Left colon (tissue), 2 donors: ENCODE data around the gene RGR. TPM values are rescaled to one million over a fixed set of nuclear protein-coding genes. Genes with fewer than 3 reads are reported as not detected.
A peak's percentile ranks its signal among the peaks of the same experiment; 100 is the strongest.
"Not testable (repeated sequence)": the region's sequence is repeated elsewhere in the genome, so short reads cannot be mapped to it uniquely, and the experiment has no call there.

Experiments
- ATAC-seq: fragments of 200-7000 bp; cut with Tn5 transposase; one replicate; pipeline ENCODE4 v1.9.1; 2020; ENCODE audit warnings: mild to moderate bottlenecking, moderate library complexity
- DNase-seq, 2 donors: peaks; one replicate each; pipeline ENCODE4 v3.0.0-alpha.2; 2020
- intact Hi-C, 2 donors: fragments of 100-400 bp; cut with DNase I in 1 of 2; cut with micrococcal nuclease in 1 of 2; formaldehyde crosslinking; loops; one replicate each; pipeline versions ENCODE4 v1.11.2 to v1.14.0; 2022; cut with DNase I, micrococcal nuclease
- total RNA-seq, 2 donors: library from RNA; stranded (reverse); fragmentation: NEBNext Ultra II Directional; extraction: Animal tissue kit (Norgen Biotek cat#: 25700); gene quantifications; one replicate each; pipeline ENCODE4 v1.2.1, GENCODE V29; 2021
- donor health status: DM: no; HTN: no; CAD: no.
- donor health status: DM: yes; HTN: yes; CAD: no.

Gene RGR
- total RNA-seq, 2 donors from 2014 or later: 0.39 TPM; not detected in 1

DNA sequence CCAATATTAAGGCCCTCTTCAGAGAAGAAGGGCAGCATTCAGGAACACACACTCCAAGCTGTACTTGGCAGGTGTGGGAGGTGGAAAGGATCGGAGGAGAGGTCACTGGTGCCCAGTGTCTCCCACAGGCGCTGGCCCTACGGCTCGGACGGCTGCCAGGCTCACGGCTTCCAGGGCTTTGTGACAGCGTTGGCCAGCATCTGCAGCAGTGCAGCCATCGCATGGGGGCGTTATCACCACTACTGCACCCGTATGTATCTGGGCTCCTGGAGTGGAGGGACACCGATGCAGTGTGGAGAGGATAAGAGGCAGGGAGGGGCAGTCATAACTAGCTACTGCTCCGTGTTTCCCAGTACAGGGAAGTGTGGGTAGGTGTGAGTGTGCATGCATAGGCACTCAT is 3.9 kb downstream of the RGR start:
- intact Hi-C loops: no loop called here
- DNase-seq (no peak), ATAC-seq (no peak)

GRCh38 chr10:84254552-84255478 is 10.0 kb downstream of the RGR start:
- intact Hi-C loops: no loop called here
- DNase-seq (no peak), ATAC-seq (no peak)

DNA sequence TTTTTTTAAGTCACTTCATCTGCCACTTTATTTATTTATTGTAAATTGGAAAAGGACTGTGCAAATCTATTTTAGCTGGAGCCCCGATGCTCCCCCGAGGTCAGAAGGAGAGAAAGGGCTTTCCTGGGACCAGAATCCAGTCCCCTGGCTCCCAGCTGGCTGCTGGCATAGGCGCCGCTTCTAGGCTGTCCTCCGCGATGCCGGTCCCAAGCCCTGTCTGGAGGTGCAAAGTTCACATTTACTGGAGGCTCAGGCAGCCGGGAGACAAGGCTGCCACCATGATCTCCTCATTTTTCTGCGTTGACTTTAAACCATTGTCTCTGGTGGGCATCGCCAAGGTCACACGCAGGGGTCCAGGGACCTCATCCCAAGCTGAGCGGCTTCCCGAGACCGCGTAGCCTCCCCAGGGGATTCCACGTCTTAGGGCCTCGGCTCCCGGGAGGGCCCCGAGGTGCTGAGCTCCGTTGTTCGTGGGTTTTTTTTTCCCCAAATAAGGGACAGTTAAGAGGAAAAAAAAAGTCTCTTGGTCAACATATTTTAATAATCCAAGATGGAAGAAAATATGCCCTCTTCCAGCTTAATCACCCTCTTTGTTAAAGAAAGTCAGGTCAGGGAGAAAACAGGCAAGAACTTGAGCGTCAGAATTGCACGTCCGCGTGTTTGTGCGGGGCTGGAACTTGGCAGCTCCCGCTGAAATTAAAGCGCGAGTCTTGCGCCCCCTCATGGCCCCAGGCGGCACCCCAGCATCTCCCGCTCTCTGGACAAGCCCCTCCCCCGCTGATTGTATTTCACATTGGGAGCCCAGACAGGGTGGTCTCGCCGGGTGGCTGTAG is 11.9 kb downstream of the RGR start:
- intact Hi-C loops: no loop called here
- DNase-seq: peak in 1 of 2 donors; percentile 65
- ATAC-seq: peak; percentile 75

GRCh38 chr10:84257343-84258020 is 12.6 kb downstream of the RGR start:
- intact Hi-C loops: no loop called here
- no peak for DNase-seq
- ATAC-seq: no peak

DNA sequence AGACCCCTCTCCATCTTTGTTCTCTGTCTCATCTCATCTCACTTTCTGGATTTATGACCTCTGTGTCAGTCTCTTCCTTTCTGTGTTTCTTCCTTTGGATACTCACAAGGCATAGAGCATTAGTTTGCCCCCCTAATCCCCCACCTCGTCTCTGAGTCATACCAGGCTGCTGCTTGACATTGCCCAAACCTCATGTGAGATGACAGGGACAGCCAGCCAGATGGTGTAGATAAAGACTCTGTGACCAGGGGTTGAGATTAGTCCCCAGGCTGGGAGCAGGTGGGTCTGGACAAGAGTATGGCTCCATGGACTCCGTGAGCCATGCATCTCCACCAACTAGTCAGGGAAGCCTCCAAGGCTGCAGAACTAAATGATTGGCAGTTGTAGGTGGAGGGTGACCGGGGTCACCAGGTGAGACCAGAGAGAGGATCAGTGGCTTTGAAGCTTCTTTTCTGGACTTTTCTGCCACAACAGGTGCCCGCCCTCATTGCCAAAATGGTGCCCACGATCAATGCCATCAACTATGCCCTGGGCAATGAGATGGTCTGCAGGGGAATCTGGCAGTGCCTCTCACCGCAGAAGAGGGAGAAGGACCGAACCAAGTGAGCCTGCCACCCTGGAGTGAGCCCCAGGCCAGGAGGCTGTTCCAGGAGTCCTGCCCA is 13.3 kb downstream of the RGR start:
- intact Hi-C loops: no loop called here
- ATAC-seq (no peak), DNase-seq (no peak)

DNA sequence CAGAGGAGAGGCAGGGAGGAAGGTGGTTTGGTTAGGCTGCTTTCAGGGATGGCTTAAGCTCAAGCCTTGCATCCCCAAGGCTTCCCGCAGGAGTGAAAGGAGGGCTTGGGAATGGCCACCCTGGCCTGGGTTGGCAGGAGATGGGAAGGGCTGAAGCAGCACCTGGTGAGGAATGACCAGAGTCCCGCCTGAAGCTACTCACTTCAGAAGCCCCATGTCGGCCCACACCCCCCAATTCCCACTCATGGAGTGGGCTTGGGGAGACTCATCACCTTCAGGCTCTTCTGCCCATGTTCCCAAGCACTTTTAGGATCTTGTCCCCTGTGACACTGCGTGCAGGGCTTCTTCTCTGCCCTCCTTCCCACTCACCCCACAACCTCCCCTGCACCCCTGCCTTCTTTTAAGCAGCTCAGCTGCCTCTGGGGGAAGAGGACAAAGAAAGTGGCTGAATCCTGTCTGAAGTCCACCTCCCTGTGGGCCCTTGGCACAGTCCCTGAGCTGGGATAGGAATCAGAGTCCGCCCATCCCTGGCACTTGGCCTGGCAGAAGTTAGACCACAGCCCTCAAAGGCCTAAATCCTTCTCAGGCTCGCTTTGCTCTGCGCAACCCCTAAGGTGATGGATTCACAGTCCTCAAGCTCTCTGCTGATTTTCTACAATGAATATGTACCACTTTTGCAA is 16.5 kb downstream of the RGR start:
- intact Hi-C loops: loop anchor here in 1 of 2 donors (10.0 kb wide), 1 partner anchor 113 kb away; no protein-coding TSS in a partner anchor
- no peak for ATAC-seq

GRCh38 chr10:84262190-84262956 is 17.5 kb downstream of the RGR start:
- ATAC-seq: no peak
- intact Hi-C loops: loop anchor here in 1 of 2 donors (10.0 kb wide), 1 partner anchor 112 kb away; no protein-coding TSS in a partner anchor

More for the DNA sequence above, 16.5 kb downstream of the RGR start:
- DNase-seq: no peak

DNA sequence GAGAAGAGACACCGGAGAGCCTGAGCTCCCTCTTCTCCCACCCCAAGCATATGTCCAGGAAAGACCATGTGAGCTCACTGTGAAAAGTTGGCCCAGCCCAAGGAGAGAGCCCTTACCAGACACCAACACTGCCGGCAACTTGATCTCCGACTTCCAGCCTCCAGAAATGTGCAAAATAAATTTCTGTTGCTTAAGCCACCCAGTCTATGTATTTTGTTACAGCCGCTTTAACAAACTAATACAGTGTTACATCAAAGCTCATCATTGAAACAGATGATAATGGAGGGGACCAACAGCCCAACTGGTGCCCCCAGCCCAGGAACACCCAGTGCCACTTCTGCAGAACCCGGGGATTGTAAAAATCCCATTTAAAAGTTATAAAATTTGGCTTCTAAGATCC is 18.9 kb downstream of the RGR start:
- intact Hi-C loops: loop anchor here in 1 of 2 donors (2.0 to 10.0 kb wide), 2 partner anchors 111 to 273 kb away; no protein-coding TSS in a partner anchor
- ATAC-seq (no peak), DNase-seq (no peak)

More at GRCh38 chr10:84262190-84262956, 17.5 kb downstream of the RGR start:
- no peak for DNase-seq

GRCh38 chr10:84264611-84265141 is 19.8 kb downstream of the RGR start:
- ATAC-seq (peak; percentile 86), DNase-seq (peak; percentile 39 to 76)
- intact Hi-C loops: loop anchor here in 1 of 2 donors (2.0 to 10.0 kb wide), 2 partner anchors 110 to 272 kb away; no protein-coding TSS in a partner anchor

DNA sequence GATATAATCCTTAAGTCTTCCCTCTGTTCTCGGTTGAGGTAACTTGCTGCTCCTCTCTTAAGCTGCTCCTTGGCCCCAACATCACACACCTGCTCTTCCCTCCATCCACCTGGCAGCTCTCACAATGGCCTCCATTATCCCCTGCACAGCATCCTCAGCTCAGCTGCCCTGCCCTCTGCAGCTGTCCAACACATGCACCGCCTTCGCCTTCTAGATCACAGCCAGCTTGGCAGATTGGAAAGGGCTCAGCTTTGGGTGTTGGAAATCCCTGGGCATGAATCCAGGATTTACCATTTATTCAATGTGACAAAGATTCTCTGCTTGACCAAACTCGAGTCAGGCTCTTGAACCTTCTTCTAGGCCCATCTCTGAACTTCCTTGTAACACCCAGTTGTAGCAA is 20.6 kb downstream of the RGR start:
- peak; percentile 69 for ATAC-seq
- intact Hi-C loops: loop anchor here in 1 of 2 donors (2.0 to 10.0 kb wide), 2 partner anchors 109 to 271 kb away; no protein-coding TSS in a partner anchor

DNA sequence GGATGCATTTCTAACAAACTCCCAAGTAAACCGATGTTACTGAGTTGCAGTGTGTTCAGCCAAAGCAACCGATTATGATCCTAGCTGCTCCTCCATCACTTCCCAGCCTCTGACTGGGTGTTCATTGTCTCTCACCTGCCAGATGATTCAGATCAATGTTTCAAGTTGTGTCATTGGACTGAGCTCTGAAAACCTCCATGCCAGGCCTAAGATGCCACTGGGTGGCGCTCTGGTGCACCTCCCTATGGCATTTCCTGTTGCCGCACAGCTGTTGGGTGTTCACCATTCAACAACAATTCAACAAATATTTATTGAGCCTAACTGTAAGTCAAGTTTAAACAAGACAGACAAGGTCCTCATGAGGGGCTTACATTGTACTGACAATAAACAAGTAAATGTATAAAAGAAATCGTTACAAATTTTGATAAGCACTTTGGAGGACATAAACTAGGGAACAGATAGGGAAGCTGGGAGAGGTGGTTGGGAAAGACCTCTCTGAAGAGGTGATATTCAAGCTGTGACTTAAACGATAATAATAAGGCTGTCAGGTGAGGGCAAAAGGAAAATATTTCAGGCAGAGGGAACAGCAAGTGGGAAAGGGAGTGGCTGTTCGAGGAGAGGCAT is 22.8 kb downstream of the RGR start:
- peak; percentile 61 to 86 for DNase-seq
- intact Hi-C loops: loop anchor here in 1 of 2 donors (10.0 kb wide), 1 partner anchor 107 kb away; no protein-coding TSS in a partner anchor
- peak; percentile 59 for ATAC-seq

More for the DNA sequence above, 20.6 kb downstream of the RGR start:
- peak in 1 of 2 donors; percentile 23 for DNase-seq

DNA sequence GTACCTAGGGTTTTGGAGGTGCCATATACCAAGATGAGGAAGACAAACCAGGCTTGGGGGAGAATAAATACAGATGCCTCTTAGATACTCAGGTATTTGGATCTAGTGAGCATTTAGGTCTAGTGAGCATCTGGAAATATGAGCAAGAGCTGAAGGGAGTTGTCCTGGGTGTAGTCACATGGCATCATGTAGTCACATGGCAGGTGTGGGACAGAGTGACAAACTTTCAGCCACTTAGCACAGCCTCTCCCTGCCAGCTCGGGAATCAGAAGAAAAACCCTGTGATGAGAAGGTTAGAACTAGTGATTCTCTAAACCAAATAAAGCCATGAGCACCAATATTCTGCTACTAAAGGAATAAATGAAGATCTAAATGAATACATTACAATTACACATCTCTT is 24.3 kb downstream of the RGR start:
- no peak for ATAC-seq
- intact Hi-C loops: loop anchor here in 1 of 2 donors (10.0 kb wide), 1 partner anchor 106 kb away; no protein-coding TSS in a partner anchor
- DNase-seq: no peak

- ATAC-seq (no peak), DNase-seq (no peak)
- intact Hi-C loops: loop anchor here in 1 of 2 donors (10.0 kb wide), 1 partner anchor 105 kb away; no protein-coding TSS in a partner anchor
These were observed 24.9 kb downstream of the RGR start for GRCh38 chr10:84269773-84270172.

DNA sequence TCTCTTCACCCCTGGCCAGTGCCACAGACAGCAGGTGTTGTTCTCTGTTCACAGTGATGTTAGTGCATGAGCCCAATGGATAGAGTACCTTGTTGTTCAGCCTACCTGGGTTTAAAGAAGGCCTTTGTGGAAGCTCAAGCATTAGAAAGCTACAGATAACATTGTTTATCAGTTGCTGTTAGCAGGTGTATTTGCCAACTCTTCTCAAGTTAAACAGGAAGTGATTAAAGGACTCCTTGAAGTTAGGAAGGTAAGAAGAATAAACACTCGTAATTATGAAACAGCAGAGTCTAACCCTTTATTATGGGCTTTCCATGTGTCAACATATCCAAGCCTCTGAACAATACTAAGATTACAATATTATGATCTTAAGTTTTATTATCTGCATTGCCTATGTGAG is 25.9 kb downstream of the RGR start:
- intact Hi-C loops: no loop called here
- peak; percentile 89 for ATAC-seq
- no peak for DNase-seq

DNA sequence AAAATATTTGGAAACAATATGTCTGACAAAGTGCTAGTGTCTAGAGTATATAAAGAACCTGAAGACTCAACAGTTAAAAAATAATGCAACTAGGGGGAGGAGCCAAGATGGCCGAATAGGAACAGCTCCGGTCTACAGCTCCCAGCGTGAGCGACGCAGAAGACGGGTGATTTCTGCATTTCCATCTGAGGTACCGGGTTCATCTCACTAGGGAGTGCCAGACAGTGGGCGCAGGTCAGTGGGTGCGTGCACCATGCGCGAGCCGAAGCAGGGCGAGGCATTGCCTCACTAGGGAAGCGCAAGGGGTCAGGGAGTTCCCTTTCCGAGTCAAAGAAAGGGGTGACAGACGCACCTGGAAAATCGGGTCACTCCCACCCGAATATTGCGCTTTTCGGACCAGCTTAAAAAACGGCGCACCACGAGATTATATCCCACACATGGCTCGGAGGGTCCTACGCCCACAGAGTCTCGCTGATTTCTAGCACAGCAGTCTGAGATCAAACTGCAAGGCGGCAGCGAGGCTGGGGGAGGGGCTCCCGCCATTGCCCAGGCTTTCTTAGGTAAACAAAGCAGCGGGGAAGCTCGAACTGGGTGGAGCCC is 35.1 kb downstream of the RGR start:
- DNase-seq, intact Hi-C loops, ATAC-seq: not testable (repeated sequence)
